ENCODE data around the gene SULT6B1.

Gene SULT6B1, protein sequence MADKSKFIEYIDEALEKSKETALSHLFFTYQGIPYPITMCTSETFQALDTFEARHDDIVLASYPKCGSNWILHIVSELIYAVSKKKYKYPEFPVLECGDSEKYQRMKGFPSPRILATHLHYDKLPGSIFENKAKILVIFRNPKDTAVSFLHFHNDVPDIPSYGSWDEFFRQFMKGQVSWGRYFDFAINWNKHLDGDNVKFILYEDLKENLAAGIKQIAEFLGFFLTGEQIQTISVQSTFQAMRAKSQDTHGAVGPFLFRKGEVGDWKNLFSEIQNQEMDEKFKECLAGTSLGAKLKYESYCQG

GRCh38 chr2:37188570-37188969 lies at the start of gene SULT6B1:
Gene SULT6B1, minus strand, starts transcription at chr2:37188670. Its CDS starts 30 bp downstream, at chr2:37188640.
- no peak for TF ChIP-seq CTCF (IDR thresholded peaks at IDR 0.05)

DNA sequence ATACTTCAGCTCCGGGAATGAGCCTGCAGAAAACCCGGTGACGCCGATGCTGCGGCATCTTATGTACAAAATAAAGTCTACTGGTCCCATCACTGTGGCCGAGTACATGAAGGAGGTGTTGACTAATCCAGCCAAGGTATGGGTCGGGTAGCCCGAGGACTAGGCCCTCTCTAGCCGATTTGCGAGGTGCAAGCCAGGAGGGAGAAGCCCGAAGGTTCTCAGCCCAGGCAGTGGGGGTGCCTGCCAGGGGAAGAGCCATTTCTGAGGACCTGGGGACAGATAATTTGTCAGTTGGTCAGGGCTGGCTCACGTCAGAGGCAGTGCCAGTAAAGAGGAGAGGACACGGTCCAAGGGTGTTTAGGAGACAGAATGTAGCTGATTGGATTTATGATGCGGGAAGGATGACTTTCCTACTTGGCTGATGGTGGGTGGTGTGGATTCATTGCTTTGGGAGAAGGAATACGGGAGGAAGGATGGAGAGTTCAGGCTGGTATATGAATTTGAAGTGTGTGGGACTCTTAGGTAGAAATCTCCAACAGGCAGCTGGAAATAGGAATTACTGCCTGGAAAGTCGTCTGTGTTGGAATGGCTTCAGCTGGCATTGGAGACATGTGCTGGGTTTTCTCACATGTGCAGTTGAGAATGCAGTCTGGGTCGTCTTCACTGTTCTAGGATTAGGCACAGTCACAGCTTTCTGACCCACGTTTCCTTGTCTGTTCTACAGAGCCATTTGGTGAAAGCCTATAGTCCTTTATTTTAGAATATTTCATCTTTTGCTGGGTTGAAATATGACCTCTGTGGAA lies 43.9 kb upstream of the SULT6B1 start:
- TF ChIP-seq CTCF (IDR thresholded peaks at IDR 0.05): no peak

DNA sequence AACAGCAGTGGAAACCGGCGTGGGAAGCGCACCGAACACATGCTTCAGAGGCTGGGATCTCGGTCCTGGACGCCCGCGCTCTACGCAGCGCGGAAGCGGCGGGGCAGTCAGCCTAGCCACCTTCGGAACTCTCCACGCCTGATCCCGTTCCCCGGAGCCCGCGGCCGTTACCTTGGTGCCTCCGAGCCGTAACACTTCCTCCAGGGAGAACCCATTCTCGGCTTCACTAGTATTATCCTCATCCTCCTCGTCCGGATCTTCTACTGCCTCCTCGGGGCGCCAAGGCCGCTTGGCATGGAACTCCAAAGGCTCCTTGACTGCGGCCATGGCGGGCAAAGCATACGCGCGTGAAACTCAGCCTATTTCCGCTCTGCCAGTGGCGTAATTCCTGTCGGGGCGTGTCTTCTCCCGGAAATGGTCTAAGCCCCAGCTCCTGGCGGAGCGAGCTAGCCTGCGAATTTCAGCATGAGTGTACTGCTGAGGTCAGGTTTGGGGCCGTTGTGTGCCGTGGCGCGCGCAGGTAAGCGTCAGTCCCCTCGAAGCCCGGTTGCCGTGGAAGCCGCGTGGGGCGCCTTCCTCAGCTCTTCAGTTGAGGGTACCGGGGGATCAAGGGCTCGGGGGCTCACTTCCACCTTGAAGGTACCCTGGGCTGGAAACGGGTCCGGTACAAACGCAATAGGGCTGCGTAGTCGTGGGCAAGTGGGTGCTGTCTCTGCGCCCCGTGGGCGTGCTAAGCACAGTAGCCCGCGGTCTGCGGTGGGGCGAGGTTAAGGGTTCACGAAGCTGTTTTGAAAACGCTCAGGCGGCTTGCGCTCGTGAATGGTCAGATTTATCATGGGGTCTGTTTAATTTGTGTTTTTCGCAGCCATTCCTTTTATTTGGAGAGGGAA lies 43.0 kb upstream of the SULT6B1 start, which contains the start of the genes CEBPZ and NDUFAF7:
Gene CEBPZ (minus strand): TSS at position 356 of the 890 bp plus-strand sequence. CDS start 29 bp downstream, at position 327.
Gene NDUFAF7 (plus strand): TSS at position 418 of the 890 bp plus-strand sequence. CDS start 48 bp downstream, at position 466.
- no peak for TF ChIP-seq CTCF (IDR thresholded peaks at IDR 0.05)

- TF ChIP-seq CTCF (IDR thresholded peaks at IDR 0.05): no peak
These were observed 42.1 kb upstream of the SULT6B1 start for GRCh38 chr2:37230581-37230980.

DNA sequence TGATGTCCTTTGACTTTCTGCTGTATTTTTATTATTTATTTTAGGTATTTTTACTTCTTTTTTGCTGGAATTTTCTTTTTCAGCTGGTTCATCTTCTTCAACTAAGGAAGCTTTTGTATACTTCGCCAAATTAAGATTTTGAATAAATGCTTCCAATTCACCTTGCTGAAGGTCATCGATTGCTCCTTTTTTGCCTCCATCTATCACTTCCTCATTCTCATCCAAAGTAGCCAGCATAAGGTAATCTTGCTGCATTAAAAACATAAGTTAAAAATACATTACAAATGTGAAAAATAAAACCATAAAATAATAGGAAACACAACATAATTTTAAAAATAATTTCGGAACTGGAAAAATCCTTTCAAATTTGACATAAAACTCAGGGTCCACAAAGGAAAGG lies 40.3 kb upstream of the SULT6B1 start:
- TF ChIP-seq CTCF (IDR thresholded peaks at IDR 0.05): no peak

DNA sequence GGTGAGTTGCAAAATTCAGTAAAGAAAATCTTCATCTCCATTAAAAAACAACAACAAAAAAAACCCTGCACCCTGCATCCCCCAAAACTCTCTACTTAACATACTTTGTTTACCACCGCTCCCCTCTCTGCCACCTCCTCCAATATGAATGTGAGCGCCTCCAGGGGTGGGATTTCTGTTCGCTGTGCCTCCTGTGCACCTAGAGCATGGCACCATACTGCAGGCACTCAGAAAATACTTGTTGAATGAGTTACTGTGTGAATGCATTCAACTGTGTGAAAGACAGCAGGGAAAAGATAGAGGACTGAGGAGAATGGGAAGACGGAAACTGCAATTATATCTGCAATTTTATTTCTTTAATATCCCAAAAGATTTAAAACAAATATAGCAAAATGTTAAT lies 38.4 kb upstream of the SULT6B1 start:
- TF ChIP-seq CTCF (IDR thresholded peaks at IDR 0.05): no peak

DNA sequence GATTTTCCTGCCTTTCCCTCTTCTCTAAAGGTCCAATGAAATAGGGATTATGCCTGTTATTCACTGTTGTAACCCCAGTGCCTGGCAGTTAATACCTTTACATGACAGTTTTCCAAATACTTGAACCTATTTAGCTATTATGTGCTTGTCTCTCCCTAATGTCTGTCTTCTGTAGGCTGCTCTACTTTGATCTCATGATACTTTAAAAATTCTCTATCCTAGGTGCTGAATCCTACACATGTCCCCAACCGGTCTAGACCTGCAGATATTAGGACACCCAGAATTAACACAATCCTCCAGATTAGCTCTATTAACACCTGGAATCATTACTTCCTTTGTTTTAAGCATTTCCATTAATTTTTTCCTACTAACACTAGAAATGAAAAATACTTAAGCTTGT lies 35.6 kb upstream of the SULT6B1 start:
- TF ChIP-seq CTCF (IDR thresholded peaks at IDR 0.05): no peak
